ENCODE results near the gene KRTAP5-11.
A peak's percentile ranks its signal among the peaks of the same experiment; 100 is the strongest.
"Not testable (repeated sequence)": the region's sequence is repeated elsewhere in the genome, so short reads cannot be mapped to it uniquely, and the experiment has no call there.

GRCh38 chr11:71604798-71605488 lies 22.3 kb upstream of the KRTAP5-11 start:
- TF ChIP-seq, protein P1, sequence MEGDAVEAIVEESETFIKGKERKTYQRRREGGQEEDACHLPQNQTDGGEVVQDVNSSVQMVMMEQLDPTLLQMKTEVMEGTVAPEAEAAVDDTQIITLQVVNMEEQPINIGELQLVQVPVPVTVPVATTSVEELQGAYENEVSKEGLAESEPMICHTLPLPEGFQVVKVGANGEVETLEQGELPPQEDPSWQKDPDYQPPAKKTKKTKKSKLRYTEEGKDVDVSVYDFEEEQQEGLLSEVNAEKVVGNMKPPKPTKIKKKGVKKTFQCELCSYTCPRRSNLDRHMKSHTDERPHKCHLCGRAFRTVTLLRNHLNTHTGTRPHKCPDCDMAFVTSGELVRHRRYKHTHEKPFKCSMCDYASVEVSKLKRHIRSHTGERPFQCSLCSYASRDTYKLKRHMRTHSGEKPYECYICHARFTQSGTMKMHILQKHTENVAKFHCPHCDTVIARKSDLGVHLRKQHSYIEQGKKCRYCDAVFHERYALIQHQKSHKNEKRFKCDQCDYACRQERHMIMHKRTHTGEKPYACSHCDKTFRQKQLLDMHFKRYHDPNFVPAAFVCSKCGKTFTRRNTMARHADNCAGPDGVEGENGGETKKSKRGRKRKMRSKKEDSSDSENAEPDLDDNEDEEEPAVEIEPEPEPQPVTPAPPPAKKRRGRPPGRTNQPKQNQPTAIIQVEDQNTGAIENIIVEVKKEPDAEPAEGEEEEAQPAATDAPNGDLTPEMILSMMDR (IDR thresholded peaks at IDR 0.05): peak; percentile 72
- TF ChIP-seq ZFX (IDR thresholded peaks at IDR 0.05; ENCODE audit: borderline replicate concordance): not testable (repeated sequence)

Measured in 22Rv1 (cell line).